ENCODE results near the gene POPDC3.
"Not testable (repeated sequence)": the region's sequence is repeated elsewhere in the genome, so short reads cannot be mapped to it uniquely, and the experiment has no call there.

Gene POPDC3, protein sequence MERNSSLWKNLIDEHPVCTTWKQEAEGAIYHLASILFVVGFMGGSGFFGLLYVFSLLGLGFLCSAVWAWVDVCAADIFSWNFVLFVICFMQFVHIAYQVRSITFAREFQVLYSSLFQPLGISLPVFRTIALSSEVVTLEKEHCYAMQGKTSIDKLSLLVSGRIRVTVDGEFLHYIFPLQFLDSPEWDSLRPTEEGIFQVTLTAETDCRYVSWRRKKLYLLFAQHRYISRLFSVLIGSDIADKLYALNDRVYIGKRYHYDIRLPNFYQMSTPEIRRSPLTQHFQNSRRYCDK

DNA sequence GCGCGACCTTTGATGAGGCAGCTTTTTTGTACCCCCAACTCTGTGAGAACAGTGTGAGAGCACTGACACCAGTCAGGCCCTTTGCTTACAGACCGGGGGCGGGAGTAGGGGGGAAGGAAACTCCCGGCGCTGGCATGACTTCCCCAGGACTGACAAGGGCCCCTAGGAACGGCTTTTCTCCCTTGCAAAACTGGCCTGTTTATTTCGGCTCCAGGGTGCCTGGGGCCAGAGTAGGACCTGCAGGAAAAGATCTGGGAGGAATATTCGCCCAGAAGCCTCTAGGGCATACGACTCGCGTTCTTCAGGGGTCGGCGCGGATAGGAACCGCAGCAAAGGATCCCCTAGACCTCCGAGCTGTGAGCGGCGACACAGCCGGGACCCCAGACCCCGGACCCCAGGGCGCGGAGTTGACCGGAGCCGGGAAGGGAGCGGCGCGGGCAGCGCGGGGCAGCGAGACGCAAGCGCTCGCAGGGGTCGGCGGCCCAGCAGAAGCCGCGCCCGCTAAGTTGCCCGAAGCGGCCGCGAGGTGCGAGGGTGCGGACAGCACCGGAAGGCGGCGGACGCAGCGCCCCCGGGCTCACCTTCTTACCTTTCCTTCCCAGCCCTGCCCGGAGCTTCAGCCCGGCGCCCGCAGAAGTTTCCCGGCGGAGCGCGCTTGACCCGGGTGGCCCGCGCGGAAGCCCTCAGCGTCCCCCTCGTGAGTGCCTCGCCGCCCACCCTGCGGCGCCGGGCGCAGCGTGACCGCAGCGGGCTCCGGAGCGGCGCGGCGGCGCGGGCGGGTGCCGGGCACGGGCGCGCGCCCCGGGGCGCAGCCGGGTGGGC, at the start of gene POPDC3:
POPDC3 (minus strand) TSS at position 771 of the 822 bp plus-strand sequence. CDS start 18,105 bp downstream, outside the sequence.
- DNase-seq (ENCODE audit: low read depth): no peak

DNA sequence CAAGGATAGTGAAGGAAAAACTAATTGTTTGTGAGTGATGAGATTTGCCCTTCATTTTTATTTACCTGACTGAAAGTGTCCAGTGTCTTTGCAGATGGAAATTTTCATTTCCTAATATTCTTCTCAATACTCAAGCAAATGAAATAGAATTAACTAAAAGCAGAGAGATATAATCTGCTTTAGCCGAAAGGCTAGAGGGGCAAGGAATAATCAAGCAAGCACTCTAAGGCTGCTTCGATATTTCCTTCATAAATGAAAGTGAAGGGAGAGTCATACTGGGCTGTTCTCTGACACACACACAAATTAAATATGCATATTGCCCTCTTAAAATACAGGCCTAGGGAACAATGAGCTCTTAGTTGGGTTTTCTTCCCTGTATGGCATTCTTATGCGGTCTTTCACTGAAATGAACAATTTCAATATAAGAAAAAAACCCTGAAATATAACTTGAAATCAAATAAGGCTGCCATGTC, 47.5 kb upstream of the POPDC3 start:
- no peak for DNase-seq (ENCODE audit: low read depth)

DNA sequence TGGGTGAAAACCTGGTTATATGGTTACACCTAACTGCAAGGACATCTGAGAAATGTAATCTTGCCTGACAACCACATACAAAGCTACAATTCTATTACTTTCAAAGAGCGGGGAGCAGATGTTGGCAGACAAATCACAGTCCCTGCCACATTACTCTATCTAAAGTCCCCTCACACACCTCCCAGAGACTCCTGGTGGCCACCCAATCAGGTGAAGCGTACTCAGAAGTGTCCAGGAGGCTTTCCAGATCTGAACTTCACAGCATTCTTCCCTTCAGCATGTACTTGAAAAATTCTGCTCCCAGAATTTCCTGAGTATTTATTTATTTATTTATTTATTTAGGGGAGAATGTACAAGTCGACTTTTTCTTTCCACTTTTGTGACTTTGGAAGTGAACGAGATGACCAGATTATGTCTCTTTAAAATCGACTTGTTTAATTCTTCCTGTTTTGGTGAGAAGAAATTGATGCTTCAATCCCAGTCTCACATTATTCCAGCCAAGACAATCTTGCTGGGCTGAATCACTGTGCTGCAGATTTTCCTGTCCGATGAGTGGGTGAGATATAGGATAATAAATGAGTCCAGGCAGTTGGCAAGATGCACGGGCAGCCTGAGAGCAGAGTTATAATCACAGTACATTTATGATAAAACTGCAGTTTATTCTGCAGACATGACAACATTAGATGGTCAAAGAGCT, 46.9 kb upstream of the POPDC3 start:
- DNase-seq (ENCODE audit: low read depth): no peak

DNA sequence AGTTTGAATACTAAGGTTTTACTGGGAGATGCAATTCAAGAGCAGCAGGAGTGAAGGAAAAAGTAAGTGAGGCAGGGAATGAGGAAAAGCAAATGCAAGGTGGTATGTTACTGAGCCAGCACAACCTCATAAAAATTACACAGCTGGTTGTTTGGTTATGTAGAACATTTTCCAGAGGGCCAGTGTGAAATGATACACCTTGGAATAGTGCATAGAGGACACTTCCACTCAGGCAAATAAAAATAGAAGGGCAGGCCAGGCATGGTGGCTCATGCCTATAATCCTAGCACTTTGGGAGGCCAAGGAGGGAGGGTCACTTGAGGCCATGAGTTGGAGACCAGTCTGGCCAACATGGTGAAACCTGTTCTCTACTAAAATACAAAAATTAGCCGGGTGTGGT, 43.4 kb upstream of the POPDC3 start:
- DNase-seq (ENCODE audit: low read depth): no peak

DNA sequence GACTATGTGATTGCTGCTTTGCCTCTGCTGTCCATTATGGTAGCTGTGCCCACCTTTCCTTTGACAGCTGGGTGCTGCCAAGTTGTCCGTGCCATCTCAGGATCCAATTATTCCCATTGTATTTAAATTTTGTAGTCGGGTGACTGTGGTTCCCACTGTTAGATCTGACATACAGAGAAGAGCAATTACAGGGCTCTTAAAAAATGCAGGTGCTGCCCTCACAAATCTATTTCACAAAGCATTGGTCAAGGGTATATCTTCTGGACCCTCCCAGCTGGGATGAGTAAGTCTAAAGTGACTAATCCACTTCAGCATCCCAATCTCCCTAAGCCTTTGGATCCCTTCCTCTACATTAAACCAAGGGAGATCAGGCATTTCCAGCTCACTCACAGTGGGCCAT, 41.4 kb upstream of the POPDC3 start:
- not testable (repeated sequence) for DNase-seq (ENCODE audit: low read depth)

DNA sequence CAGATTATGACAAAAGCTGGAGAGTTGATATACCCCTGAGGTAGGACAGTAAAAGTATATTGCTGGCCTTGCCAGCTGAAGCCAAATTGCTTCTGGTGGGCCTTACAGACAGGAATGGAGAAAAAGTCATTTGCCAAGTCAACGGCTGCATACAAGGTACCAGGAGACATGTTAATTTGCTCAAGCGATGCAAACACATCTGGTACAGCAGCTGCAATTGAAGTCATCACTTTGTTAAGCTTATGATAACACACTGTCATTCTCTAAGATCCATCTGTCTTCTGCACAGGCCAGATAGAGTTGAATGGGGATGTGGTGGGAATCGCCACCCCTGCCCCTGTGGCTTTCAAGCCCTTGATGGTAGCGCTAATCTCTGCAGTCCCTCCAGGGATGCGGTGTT, 40.4 kb upstream of the POPDC3 start:
- DNase-seq (ENCODE audit: low read depth): no peak

DNA sequence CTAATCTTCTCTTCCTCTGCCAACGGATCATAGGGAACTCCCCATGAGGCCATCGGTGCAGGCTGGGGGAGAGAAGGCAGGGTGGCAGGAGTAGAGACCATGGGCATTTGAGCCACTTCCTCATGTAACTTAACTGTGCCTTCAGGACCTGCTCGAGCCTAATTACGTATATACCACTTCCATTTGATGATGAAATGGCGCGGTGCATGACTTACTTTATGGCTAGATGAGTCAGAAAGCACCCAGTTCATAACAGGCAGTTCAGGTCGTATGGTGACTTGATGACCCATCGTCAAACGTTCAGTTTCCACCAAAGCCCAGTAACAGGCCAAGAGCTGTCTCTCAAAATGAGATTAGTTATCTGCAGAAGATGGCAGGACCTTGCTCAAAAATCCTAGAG, 39.4 kb upstream of the POPDC3 start:
- not testable (repeated sequence) for DNase-seq (ENCODE audit: low read depth)

DNA sequence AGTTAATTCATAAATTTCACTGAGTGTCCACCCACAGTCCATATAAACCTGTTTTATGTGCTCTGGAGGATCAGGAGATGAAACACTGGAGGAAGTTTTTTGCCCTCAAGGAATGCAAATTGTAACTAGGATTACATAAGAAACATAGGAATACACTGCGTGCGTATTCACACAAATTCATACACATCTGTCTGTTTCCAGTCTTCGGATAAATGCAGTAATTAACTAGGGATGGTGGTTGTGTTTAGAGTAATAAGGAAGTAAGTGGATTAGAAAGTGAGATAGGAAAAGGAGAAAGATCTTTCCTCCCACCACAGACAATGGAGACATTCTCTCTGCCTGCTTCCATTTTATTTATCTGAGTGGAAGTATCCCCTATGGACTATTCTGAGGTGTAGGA, 35.7 kb upstream of the POPDC3 start:
- DNase-seq (ENCODE audit: low read depth): no peak

DNA sequence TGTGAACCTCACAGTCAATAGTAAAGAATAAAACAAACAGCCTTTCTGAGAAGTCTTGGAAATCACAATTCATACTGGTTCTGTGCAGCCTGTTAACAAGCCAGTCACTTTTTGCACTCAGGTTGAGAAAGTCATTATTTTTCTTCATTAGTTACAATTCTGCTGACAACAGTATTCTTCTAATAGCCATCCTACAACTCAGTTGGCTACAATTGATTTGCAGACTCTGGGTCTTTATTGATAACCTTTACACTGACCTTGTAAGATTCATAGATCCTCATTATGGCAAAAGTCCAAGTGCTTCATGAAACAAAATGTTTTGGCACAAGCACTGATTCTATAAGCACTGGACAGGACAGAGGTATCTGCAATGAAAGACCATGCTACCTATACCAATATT, 34.9 kb upstream of the POPDC3 start:
- DNase-seq (ENCODE audit: low read depth): no peak

DNA sequence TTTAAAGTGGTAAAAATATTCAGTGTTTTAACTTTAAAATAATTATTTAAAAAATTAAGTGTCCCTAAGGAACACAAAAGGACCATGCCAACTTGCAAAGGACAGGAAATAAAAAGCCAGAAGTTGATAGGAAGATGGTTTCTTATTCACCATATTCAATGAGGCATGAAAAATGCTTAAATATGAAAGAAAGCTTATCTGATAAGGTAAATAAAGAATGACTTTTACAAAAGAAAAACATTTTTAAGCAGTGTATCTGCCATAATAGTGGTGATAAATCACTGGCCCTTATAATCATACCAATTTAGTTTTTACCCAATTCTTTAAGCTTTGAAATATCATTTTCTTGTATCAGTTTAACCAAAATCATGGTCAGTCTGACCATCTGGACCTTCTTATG, 33.5 kb upstream of the POPDC3 start:
- DNase-seq (ENCODE audit: low read depth): no peak

DNA sequence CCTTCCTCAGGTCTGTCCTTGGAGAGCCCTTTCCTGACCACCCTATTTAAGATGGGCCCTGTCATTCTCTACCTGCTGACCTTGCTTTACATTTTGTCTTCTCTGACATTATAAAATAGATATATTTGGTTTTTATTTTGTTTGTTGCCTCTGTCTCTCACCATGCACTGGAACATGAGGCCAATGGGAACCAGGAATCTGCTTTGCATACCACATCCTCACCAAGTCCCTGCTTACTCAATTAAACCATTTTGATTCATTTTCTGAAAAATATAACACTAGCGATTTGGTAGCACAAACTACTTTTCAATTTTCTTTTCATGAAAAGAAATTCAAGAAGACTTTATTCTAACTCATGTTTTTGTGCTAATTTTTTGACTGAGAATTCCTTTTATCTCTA, 32.8 kb upstream of the POPDC3 start:
- DNase-seq (ENCODE audit: low read depth): no peak

DNA sequence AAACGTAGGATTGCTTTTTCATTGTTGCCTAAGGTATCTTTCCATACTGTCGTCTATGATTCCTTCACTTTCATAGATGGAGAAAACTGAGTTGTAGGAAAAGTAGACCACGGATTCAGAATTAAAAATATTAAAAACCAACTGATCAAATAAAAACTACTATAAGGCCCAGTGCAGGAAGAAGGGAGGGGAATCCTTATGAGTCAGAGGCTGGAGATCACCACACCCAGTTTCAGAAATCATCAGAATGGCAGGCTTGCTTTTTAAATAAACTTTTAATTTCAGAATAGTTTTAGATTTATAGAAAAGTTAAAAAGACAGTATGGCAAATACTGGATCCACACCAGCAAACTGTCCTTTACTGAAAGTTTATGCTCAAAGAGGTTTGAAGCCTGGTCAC, 32.0 kb upstream of the POPDC3 start:
- no peak for DNase-seq (ENCODE audit: low read depth)

DNA sequence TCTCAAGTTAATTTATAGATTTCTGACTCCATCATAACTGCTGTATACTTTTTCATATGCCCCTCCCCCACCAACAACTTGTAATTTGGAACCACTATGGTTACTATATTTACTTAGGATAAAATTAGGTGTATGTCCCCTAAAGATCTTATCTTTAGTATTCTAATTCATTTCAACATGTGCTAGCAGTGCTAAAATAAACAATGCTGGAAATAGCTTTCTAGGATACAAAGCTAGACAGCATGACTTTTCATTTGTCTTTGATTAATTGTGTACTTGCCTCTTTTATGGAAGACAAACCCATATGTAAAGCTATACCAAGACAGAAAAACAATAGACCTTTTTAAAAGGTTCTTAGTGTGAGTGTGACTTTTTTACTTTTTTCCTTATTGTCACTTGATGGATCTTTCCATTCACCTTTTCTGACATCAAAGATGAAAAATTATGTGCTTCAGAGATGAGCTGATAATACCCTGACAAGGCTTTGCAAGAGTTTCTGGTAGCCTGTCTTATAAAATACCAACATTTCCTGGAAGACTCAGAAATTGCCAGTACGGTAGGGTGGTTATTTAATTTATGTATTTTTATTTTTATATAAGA, 31.2 kb upstream of the POPDC3 start:
- no peak for DNase-seq (ENCODE audit: low read depth)

DNA sequence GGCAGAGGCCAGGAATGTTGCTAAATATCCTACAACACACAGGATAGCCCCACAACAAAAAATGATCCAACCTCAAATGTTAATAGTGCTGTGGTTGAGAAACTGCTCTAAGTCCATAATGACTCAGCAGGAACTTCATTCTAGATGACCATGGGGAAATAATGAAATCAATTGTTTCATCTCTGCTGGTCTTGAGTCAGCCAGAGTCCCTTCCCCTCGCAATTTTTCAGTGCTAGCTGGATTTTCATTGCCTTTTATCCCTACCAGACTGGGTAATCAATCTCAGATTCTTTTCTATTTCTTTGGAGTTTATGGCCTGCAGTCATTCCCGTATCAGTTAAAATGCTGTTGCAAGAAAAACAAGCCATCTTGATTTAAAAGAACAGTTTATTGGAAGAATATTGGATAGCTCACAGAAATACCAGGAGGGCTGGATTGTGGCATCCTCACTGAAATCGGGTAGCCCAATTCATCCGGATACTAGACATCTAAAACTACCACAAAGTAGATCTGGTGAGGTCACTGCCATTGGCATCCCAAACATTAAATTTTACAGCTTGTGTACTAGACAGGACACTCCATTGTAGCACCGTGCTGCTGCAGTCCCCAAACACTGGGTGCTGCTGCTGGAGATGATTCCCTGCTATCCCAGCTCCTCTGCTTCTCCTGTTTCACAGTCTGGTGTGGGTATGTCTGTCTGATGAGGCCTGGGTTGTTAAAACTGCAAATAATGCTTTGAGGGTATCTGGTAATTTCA, 30.3 kb upstream of the POPDC3 start:
- DNase-seq (ENCODE audit: low read depth): no peak

DNA sequence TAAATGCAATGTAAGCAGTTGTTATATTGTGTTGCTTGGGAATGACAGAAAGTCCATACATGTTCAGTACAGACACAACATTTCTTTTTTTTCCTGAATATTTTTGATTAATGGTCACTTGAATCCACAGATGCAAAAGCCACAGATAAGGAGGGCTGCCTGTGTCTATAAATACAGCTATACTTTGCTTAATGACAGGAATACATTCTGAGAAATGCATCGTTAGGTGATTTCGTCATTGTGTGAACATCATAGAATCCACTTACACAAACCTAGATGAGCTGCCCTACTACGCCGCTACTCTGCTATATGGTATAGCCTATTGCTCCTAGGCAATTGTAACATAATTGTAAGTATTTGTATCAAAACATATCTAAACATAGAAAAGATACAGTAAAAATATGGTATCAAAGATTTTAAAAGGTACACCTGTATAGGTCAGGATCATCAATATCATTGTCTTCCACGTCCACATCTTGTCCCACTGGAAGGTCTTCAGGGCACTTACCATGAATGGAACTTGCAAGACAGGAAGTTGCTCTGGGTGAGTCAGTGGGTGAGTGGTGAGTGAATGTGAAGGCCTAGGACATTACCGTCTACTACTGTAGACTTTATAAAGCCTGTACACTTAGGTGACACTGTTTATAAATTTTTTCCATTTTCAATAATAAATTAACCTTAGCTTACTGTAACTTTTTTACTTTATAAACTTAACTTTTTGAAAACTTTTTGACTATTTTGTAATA, 27.9 kb upstream of the POPDC3 start:
- no peak for DNase-seq (ENCODE audit: low read depth)

DNA sequence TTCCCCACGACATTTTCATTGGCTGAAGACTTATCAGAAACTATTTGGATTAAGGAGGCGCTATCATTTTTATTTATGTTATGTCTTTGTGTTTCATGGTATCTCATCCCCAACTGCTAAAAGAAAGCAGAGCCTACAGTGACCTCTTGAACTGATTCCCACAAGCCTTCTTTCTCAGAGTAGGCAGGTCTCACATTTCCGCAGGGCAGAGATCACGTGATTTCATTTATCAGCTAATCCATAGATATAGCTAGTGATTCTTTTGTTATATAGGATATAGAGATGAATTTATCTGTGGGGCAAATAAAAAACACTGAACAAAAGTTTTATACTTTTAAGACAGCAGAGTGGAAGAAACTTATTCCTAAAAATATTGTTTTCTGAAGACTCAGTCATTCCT, 25.0 kb upstream of the POPDC3 start:
- no peak for DNase-seq (ENCODE audit: low read depth)

DNA sequence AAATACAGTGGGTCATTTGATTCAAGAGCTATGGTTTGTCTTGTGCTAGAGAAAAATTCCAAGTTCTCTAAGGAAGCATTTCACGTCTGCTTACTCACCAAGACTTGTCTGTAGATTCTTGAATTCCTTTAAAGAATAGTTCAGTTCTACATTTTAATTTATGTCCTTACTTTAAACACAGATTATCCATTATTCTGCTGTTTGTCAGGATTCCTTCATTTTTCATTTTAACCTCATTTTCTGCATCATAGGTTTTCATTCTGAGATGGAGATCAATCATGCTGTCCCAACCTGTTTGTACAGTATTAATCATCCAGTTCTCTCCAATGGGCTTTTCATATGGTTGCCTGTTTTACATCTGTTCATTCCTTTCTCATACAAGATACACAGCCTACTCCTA, 24.5 kb upstream of the POPDC3 start:
- DNase-seq (ENCODE audit: low read depth): no peak

DNA sequence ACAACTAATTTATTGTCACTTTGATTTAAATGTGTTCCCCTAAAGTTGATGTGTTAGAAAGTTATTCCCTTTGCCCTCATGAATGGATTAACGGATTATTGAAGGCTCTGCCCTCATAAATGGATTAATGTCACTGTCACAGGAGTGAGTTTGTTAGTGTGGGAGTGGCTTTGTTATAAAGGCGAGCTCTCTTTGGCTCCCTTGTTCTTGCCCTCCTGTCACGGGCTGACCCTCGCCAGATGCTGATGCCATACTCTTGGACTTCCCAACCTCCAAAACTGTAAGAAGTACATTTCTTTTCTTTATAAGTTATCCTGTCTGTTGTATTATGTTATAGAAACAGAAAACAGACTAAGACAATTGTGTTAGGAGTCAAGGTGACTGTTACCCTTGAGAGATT, 22.7 kb upstream of the POPDC3 start:
- no peak for DNase-seq (ENCODE audit: low read depth)

DNA sequence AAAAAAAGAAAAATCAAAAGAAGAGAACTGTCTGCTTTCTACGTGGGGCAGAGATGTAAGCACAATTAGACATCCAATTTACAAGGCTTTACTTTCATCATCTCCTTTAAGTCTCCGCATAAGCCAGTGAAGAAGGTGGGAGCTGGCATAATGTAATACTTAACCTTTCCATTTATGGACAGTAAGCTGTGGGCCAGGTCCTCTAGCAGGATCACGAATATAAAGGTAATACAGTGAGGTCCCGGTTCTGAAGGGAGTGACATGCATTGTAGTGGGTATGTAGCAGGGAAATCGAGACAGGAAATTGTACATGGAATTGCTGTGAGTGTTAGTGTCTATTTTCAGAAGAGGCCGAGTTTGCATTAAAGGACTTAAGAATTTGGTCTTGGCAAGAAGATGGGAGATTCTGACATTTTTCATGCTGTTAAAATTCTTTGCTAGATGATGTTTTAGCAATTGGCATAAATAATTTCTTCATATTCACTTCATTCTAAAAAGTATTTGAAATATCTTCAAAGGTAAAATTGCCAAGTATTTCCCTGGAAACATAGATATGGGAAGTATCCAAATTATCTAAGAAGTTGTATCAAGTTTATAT, 20.4 kb upstream of the POPDC3 start:
- DNase-seq (ENCODE audit: low read depth): no peak

DNA sequence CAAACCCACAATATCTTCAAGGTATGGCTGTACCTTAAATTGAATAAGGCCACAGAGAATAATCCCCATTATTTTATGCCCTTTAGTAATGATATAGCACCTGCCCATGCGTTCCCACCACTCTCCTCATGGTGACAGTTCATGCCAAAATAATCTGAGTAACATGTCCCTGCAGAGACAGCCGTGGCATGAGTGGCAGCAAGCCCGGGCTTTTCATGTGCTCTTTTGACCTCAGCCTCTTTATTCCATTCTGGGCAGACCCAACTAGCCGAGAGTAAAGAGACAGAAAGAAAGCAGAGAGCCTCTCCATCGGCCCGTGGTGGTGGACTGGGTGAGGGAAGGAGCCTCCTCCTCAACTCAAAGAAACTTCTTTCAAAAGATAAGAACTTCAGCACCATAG, 19.9 kb upstream of the POPDC3 start:
- no peak for DNase-seq (ENCODE audit: low read depth)

DNA sequence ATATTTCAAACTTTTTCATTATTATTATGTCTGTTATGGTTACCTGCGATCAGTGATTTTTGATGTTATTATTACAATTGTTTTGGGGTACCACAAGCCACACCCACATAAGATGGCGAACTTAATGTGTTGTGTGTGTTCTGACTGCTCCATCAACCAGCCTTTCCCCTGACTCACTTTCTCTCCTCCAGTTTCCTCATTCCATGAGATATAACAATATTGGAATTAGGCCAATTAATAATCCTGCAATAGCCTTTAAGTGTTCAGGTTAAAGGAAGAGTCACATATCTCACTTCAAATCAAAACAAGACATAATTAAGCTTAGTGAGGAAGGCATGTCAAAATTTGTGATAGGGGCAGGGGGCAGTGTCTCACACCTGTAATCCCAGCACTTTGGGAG, 16.3 kb upstream of the POPDC3 start:
- no peak for DNase-seq (ENCODE audit: low read depth)
